ENCODE measurements around the gene LANCL3. TPM values are rescaled to one million over a fixed set of nuclear protein-coding genes. Genes with fewer than 3 reads are reported as not detected.
"Not testable (repeated sequence)": the region's sequence is repeated elsewhere in the genome, so short reads cannot be mapped to it uniquely, and the experiment has no call there.

The LANCL3 gene
- total RNA-seq, 1 donor from 2014 or later: under 0.01 TPM

DNA sequence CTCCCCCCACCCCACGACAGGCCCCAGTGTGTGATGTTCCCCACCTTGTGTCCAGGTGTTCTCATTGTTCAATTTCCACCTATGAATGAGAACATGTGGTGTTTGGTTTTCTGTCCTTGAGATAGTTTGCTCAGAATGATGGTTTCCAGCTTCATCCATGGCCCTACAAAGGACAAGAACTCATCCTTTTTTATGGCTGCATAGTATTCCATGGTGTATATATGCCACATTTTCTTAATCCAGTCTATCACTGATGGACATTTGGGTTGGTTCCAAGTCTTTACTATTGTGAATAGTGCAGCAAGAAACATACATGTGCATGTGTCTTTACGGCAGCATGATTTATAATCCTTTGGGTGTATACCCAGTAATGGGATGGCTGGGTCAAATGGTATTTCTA lies 79.4 kb downstream of the LANCL3 start:
- H3K4me1 ChIP-seq (ENCODE audit: control insufficient read depth in 3 of 3, insufficient read depth in 3 of 3, low read length in 3 of 3); H3K9ac ChIP-seq (ENCODE audit: low read depth in 1 of 3, low read length in 3 of 3); H3K36me3 ChIP-seq (ENCODE audit: control insufficient read depth in 3 of 3, insufficient read depth in 3 of 3, low read length in 3 of 3); H3K4me3 ChIP-seq (ENCODE audit: low read length in 3 of 3); H3K27ac ChIP-seq (ENCODE audit: low read depth, low read length); H3K9me3 ChIP-seq (ENCODE audit: control insufficient read depth in 3 of 3, low read length in 3 of 3); H3K27me3 ChIP-seq (ENCODE audit: control insufficient read depth in 3 of 3, insufficient read depth in 3 of 3, low read length in 3 of 3): not testable (repeated sequence)

DNA sequence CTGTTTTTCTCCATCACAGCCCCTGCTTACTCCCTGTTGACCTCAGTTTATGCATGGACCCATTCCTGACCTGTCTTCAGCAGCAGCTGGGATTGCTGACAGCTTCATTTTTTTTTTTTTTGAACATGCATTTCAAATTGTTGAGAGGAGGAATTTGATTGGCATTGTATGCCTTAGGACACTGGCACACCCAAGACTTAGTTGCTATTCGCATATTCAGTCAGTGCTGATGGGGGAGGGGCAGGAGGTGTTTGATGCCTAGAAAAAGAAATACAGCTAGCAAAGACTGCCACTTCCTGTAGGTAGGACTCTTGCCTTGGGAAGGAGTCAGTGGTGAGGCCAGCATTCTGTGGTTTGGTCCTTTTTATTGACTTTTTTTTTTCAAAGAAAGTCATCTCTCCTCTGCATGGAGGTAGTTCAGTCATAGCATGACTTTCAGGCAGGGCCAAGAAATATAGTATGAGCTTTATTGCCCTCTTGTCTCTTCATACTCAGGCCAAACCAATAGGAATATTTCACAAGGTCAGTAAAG lies 80.5 kb downstream of the LANCL3 start:
- Histone ChIP-seq H3K27ac (ENCODE audit: low read depth, low read length) (no peak overlapping the region), H3K9ac (ENCODE audit: low read depth in 1 of 3, low read length in 3 of 3) (no peak overlapping the region), H3K4me1 (ENCODE audit: control insufficient read depth in 3 of 3, insufficient read depth in 3 of 3, low read length in 3 of 3) (no peaks in the 10 kb centered on the region), H3K9me3 (ENCODE audit: control insufficient read depth in 3 of 3, low read length in 3 of 3) (no peaks in the 10 kb centered on the region), H3K36me3 (ENCODE audit: control insufficient read depth in 3 of 3, insufficient read depth in 3 of 3, low read length in 3 of 3) (no peaks in the 10 kb centered on the region), H3K4me3 (ENCODE audit: low read length in 3 of 3) (no peak overlapping the region), H3K27me3 (ENCODE audit: control insufficient read depth in 3 of 3, insufficient read depth in 3 of 3, low read length in 3 of 3) (peaks cover 0 to 3% (median 0%) of the 10 kb centered on the region in 3 donors)

DNA sequence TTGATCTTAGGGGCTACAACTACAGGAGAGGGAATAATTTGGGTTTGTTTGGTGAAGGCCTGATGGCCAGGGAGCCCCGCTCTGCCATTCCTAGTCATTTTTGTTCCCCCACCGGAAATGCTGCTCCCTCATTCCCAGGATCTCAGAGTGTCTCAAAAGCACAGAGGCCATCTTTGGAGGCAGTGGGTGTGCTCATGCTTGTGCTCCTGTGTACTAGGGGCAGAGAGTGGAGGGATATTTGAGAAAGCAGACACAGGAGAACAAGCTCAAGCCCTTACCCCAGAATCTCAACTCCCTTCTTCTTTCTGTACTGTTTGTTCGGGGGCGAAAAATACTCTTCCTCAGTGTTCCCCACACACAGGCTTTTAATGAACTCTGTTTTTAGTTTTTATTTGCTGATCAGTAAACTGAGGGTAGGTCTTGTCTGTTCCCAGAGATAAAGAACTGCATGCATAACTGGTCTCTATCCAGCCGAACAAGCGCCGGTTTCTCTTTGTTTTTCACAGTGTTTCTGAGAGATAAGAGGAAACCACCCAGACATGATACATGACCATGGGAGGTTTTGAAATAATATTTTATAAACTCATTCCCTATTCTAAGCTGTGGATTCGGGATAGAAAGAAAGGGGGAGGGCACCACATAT lies 81.2 kb downstream of the LANCL3 start:
- Histone ChIP-seq H3K36me3 (ENCODE audit: control insufficient read depth in 3 of 3, insufficient read depth in 3 of 3, low read length in 3 of 3) (no peaks in the 10 kb centered on the region), H3K27me3 (ENCODE audit: control insufficient read depth in 3 of 3, insufficient read depth in 3 of 3, low read length in 3 of 3) (peaks cover 0 to 3% (median 0%) of the 10 kb centered on the region in 3 donors), H3K9me3 (ENCODE audit: control insufficient read depth in 3 of 3, low read length in 3 of 3) (no peaks in the 10 kb centered on the region), H3K9ac (ENCODE audit: low read depth in 1 of 3, low read length in 3 of 3) (no peak overlapping the region), H3K4me1 (ENCODE audit: control insufficient read depth in 3 of 3, insufficient read depth in 3 of 3, low read length in 3 of 3) (no peaks in the 10 kb centered on the region), H3K4me3 (ENCODE audit: low read length in 3 of 3) (no peak overlapping the region), H3K27ac (ENCODE audit: low read depth, low read length) (no peak overlapping the region)

DNA sequence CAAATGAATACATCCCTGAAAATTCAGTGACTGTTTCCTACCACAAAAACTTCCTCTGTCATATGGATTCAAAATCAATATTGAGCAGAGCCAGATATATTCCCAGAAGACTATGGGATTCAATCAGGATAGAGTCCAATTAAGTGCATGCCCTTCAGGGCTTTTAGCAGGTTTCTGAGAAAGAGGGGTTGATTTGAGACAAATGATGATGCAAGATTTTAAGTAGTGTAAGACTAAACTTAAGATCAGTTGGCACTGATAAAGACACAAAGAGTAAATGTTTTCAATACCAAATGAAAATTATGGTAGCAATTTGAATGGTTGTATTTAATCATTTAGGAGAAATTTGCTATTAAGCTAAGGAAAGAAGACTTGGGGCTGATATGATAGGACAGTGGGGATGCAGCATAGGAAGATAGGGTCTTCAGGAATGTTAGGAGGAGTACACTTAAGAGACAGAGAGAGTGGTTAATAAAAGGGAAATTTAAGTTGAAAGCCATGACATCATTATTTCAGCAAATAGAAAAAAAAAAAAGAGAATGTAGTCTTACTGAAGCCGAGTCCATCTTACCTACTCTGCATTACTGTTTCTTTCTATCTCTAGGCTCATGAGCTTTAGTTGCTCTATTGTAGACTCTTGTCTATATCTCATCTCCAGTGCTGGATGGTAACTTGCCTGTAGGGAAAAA lies 82.1 kb downstream of the LANCL3 start:
- Histone ChIP-seq H3K27me3 (ENCODE audit: control insufficient read depth in 3 of 3, insufficient read depth in 3 of 3, low read length in 3 of 3) (peaks cover 0 to 3% (median 0%) of the 10 kb centered on the region in 3 donors), H3K9me3 (ENCODE audit: control insufficient read depth in 3 of 3, low read length in 3 of 3) (no peaks in the 10 kb centered on the region), H3K27ac (ENCODE audit: low read depth, low read length) (no peak overlapping the region), H3K4me3 (ENCODE audit: low read length in 3 of 3) (no peak overlapping the region), H3K4me1 (ENCODE audit: control insufficient read depth in 3 of 3, insufficient read depth in 3 of 3, low read length in 3 of 3) (no peaks in the 10 kb centered on the region), H3K9ac (ENCODE audit: low read depth in 1 of 3, low read length in 3 of 3) (no peak overlapping the region), H3K36me3 (ENCODE audit: control insufficient read depth in 3 of 3, insufficient read depth in 3 of 3, low read length in 3 of 3) (no peaks in the 10 kb centered on the region)

DNA sequence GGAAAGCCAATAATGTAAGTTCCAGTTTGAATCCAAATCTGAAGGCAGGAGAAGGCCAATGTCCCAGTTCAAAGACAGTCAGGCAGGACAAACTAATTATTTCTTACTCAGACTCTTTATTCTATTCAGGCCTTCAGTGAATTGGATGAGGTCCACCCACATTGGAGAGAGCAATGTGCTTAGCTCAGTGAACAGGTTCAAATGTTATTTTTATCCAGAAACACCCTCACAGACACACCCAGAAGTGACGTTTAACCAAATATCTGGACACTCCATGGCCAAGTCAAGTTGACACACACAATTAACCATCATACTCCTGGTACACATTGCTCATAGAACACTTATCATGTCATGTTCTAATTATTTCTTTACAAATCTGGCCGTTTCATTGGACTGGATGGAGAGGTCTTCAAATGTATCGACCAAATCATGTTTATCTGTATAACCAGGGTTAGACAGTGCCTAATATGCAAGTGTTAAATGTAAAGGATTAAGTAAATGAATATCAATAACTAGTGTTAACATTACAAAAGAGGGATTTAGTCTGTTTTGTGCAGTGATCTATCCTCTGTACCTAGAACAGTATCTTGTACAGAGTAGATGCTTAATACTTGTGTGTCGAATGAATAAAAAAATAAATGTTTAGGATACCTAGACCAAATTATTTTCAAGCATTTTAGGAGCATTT lies 87.0 kb downstream of the LANCL3 start:
- H3K27me3 ChIP-seq (ENCODE audit: control insufficient read depth in 3 of 3, insufficient read depth in 3 of 3, low read length in 3 of 3): peaks cover 0 to 3% (median 0%) of the 10 kb centered on the region in 3 donors
- H3K4me1 ChIP-seq (ENCODE audit: control insufficient read depth in 3 of 3, insufficient read depth in 3 of 3, low read length in 3 of 3): no peaks in the 10 kb centered on the region

DNA sequence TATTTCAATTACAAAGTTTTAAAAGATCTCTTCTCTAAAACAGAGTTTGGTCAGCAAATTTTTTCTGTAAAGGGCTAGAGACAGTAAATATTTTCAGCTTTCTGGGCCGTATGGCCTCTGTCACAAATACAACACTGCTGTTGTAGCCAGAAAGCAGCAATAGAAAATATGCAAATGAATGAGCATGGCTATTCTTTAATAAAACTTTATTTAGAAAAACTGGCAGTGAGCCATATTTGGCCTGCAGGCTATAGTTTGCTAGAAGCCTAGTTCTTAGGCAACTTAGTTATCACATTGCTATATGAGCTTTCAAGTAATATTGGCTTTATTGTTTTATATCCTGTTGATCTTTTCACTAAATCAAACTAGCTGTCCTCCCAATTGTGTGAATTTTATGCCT lies 87.6 kb downstream of the LANCL3 start:
- Histone ChIP-seq H3K36me3 (ENCODE audit: control insufficient read depth in 3 of 3, insufficient read depth in 3 of 3, low read length in 3 of 3) (no peaks in the 10 kb centered on the region), H3K9ac (ENCODE audit: low read depth in 1 of 3, low read length in 3 of 3) (no peak overlapping the region), H3K4me3 (ENCODE audit: low read length in 3 of 3) (no peak overlapping the region), H3K9me3 (ENCODE audit: control insufficient read depth in 3 of 3, low read length in 3 of 3) (no peaks in the 10 kb centered on the region), H3K4me1 (ENCODE audit: control insufficient read depth in 3 of 3, insufficient read depth in 3 of 3, low read length in 3 of 3) (no peaks in the 10 kb centered on the region), H3K27me3 (ENCODE audit: control insufficient read depth in 3 of 3, insufficient read depth in 3 of 3, low read length in 3 of 3) (peaks cover 0 to 3% (median 0%) of the 10 kb centered on the region in 3 donors), H3K27ac (ENCODE audit: low read depth, low read length) (no peak overlapping the region)

More for the DNA sequence above, 87.0 kb downstream of the LANCL3 start:
- Histone ChIP-seq H3K36me3 (ENCODE audit: control insufficient read depth in 3 of 3, insufficient read depth in 3 of 3, low read length in 3 of 3) (no peaks in the 10 kb centered on the region), H3K9ac (ENCODE audit: low read depth in 1 of 3, low read length in 3 of 3) (no peak overlapping the region), H3K4me3 (ENCODE audit: low read length in 3 of 3) (no peak overlapping the region), H3K9me3 (ENCODE audit: control insufficient read depth in 3 of 3, low read length in 3 of 3) (no peaks in the 10 kb centered on the region), H3K27ac (ENCODE audit: low read depth, low read length) (no peak overlapping the region)

DNA sequence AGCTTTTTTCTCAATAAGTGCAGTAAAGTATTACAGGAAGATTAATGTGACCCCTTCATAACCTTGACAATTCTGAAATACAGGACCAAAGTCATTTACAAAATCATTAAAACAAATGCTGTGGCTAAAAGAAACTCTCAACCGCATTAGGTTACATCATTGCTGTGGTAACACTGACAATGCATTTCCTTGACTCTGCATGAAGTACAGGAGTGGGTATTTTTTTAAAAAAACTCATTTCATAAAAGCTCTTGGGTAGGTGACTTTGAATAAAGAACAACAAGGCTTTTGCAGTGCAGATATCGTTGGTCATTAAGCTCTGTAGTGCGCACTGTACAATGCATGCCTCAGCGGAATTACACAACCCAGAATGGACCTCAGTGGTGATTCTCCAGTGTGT lies 90.7 kb downstream of the LANCL3 start:
- no peak overlapping the region for H3K27ac ChIP-seq (ENCODE audit: low read depth, low read length)
- H3K4me1 ChIP-seq (ENCODE audit: control insufficient read depth in 3 of 3, insufficient read depth in 3 of 3, low read length in 3 of 3): no peaks in the 10 kb centered on the region

DNA sequence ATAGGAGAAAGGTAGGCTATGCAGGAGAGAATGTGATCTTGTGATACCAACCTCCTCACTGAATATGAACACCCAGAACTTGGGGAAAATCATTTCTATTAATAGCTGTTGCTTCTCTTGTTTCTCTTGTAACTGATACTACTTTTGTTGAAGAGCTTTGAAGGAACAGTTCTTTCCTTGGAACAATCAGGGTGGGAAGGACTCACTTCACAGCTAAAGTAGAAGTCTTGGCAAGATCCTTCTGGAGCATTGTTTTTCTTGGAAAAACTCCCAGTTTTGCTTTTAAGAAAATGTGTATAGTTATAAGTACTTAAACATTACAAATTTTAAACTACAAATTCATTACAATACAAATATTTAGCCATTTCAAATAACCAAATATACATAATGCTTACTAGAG lies 95.1 kb downstream of the LANCL3 start:
- Histone ChIP-seq H3K9me3 (ENCODE audit: control insufficient read depth in 3 of 3, low read length in 3 of 3) (no peaks in the 10 kb centered on the region), H3K4me1 (ENCODE audit: control insufficient read depth in 3 of 3, insufficient read depth in 3 of 3, low read length in 3 of 3) (no peaks in the 10 kb centered on the region), H3K4me3 (ENCODE audit: low read length in 3 of 3) (no peak overlapping the region), H3K27ac (ENCODE audit: low read depth, low read length) (no peak overlapping the region), H3K36me3 (ENCODE audit: control insufficient read depth in 3 of 3, insufficient read depth in 3 of 3, low read length in 3 of 3) (no peaks in the 10 kb centered on the region), H3K9ac (ENCODE audit: low read depth in 1 of 3, low read length in 3 of 3) (no peak overlapping the region), H3K27me3 (ENCODE audit: control insufficient read depth in 3 of 3, insufficient read depth in 3 of 3, low read length in 3 of 3) (no peaks in the 10 kb centered on the region)

More for the DNA sequence above, 90.7 kb downstream of the LANCL3 start:
- no peak overlapping the region for H3K9ac ChIP-seq (ENCODE audit: low read depth in 1 of 3, low read length in 3 of 3)
- H3K36me3 ChIP-seq (ENCODE audit: control insufficient read depth in 3 of 3, insufficient read depth in 3 of 3, low read length in 3 of 3): no peaks in the 10 kb centered on the region
- H3K27me3 ChIP-seq (ENCODE audit: control insufficient read depth in 3 of 3, insufficient read depth in 3 of 3, low read length in 3 of 3): no peaks in the 10 kb centered on the region
- H3K4me3 ChIP-seq (ENCODE audit: low read length in 3 of 3): no peak overlapping the region
- H3K9me3 ChIP-seq (ENCODE audit: control insufficient read depth in 3 of 3, low read length in 3 of 3): no peaks in the 10 kb centered on the region

DNA sequence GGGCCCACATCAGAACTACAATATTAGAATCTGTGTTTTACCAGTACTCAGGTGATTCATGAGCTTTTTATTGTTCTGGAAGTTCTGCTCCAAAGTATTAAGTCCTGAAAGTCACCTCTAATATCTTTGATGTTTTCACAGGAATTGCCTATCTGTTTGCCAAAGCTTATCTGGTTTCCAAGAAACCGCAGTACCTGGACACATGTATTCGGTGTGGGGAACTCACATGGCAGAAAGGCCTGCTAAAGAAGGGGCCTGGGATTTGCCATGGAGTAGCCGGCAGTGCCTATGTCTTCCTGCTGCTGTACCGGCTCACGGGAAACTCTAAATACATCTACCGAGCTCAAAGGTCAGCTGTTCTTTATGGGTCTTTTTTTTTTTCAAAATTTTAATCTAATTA lies 95.7 kb downstream of the LANCL3 start:
- Histone ChIP-seq H3K27ac (ENCODE audit: low read depth, low read length) (no peak overlapping the region), H3K9me3 (ENCODE audit: control insufficient read depth in 3 of 3, low read length in 3 of 3) (no peaks in the 10 kb centered on the region), H3K27me3 (ENCODE audit: control insufficient read depth in 3 of 3, insufficient read depth in 3 of 3, low read length in 3 of 3) (no peaks in the 10 kb centered on the region), H3K4me1 (ENCODE audit: control insufficient read depth in 3 of 3, insufficient read depth in 3 of 3, low read length in 3 of 3) (no peaks in the 10 kb centered on the region), H3K36me3 (ENCODE audit: control insufficient read depth in 3 of 3, insufficient read depth in 3 of 3, low read length in 3 of 3) (no peaks in the 10 kb centered on the region), H3K4me3 (ENCODE audit: low read length in 3 of 3) (no peak overlapping the region), H3K9ac (ENCODE audit: low read depth in 1 of 3, low read length in 3 of 3) (no peak overlapping the region)

DNA sequence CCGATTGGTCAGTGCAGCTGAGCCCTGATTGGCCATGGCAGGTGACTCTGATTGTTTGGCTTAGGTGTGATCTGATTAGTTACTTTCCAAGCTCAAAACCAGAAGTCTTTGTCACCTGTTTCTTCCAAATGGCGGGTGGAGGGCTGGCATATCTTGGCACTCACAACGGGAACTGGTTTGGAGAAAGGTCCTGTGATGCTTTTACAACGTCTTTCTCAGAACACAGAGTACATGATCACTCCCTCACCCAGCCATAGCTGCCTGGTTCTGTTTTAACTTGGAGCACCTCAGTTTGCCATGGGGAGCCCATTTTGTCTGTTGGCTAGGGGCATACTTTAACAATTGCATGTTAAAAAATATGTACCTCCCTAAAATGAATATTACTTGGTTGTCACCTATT lies 101.1 kb downstream of the LANCL3 start:
- H3K9ac ChIP-seq (ENCODE audit: low read depth in 1 of 3, low read length in 3 of 3): no peak overlapping the region
- H3K27ac ChIP-seq (ENCODE audit: low read depth, low read length): no peak overlapping the region
- H3K4me3 ChIP-seq (ENCODE audit: low read length in 3 of 3): no peak overlapping the region
- H3K4me1 ChIP-seq (ENCODE audit: control insufficient read depth in 3 of 3, insufficient read depth in 3 of 3, low read length in 3 of 3): no peaks in the 10 kb centered on the region
- H3K9me3 ChIP-seq (ENCODE audit: control insufficient read depth in 3 of 3, low read length in 3 of 3): no peaks in the 10 kb centered on the region
- peaks cover 0 to 3% (median 0%) of the 10 kb centered on the region in 3 donors for H3K27me3 ChIP-seq (ENCODE audit: control insufficient read depth in 3 of 3, insufficient read depth in 3 of 3, low read length in 3 of 3)
- no peaks in the 10 kb centered on the region for H3K36me3 ChIP-seq (ENCODE audit: control insufficient read depth in 3 of 3, insufficient read depth in 3 of 3, low read length in 3 of 3)
